Spleen (tissue), 11 donors: ENCODE data around the gene ACOD1. TPM values are rescaled to one million over a fixed set of nuclear protein-coding genes. Genes with fewer than 3 reads are reported as not detected.

ENCODE experiments used
- DNase-seq: peaks from one replicate; pipeline ENCODE4 v3.0.0-alpha.2; 2020
- H3K27ac ChIP-seq, 8 donors: fragments of 200-600 bp; sonication (generic) in 7 of 8; 1 replicate in 4 of 8; 2 replicates in 4 of 8; pipeline versions ENCODE4 v1.5.0 to v1.8.0; 2016 to 2021; ENCODE audit warnings: inconsistent platforms in 4 of 8, mild to moderate bottlenecking in 4 of 8, moderate library complexity in 1 of 8
- H3K27me3 ChIP-seq, 7 donors: fragments of 200-600 bp; sonication (generic) in 6 of 7; replicated peaks in 1 of 7; 1 replicate in 4 of 7; 2 replicates in 3 of 7; pipeline versions ENCODE4 v1.5.0 to v1.8.0; 2016 to 2021; ENCODE audit warnings: inconsistent platforms in 3 of 7, mild to moderate bottlenecking in 1 of 7
- H3K36me3 ChIP-seq, 6 donors: fragments of 200-600 bp; sonication (generic) in 5 of 6; 1 replicate in 4 of 6; 2 replicates in 2 of 6; pipeline versions ENCODE4 v1.5.0 to v1.8.0; 2016 to 2021; ENCODE audit warnings: inconsistent platforms in 2 of 6
- H3K4me1 ChIP-seq, 6 donors: fragments of 200-600 bp; sonication (generic) in 5 of 6; 1 replicate in 3 of 6; 2 replicates in 3 of 6; pipeline versions ENCODE4 v1.5.0 to v1.8.0; 2016 to 2021; ENCODE audit warnings: inconsistent platforms in 3 of 6
- H3K4me3 ChIP-seq, 8 donors: fragments of 200-600 bp; sonication (generic) in 7 of 8; 1 replicate in 4 of 8; 2 replicates in 4 of 8; pipeline versions ENCODE4 v1.5.0 to v1.8.0; 2016 to 2021; ENCODE audit warnings: inconsistent platforms in 4 of 8, mild to moderate bottlenecking in 4 of 8, moderate library complexity in 2 of 8
- H3K9me3 ChIP-seq, 8 donors: fragments of 200-600 bp; sonication (generic) in 7 of 8; 1 replicate in 4 of 8; 2 replicates in 4 of 8; pipeline versions ENCODE4 v1.5.0 to v1.8.0; 2016 to 2021; ENCODE audit warnings: inconsistent platforms in 4 of 8
- POLR2A ChIP-seq, 3 donors: fragments of 450-650 bp; IDR thresholded peaks; one replicate each; pipeline ENCODE4 v1.5.1; 2017; ENCODE audit warnings: antibody characterized with exemption in 3 of 3, mild to moderate bottlenecking in 1 of 3
- POLR2AphosphoS5 ChIP-seq, 3 donors: sonication (generic); formaldehyde crosslinking; IDR thresholded peaks; one replicate each; pipeline ENCODE4 v1.5.1; 2017; ENCODE audit warnings: antibody characterized with exemption in 3 of 3
- WGBS, 5 donors: extraction: QIAGEN DNeasy Blood & Tissue Kit in 3 of 5; methylation state at CpG; one replicate each; pipeline versions ENCODE4 v1.1.5 to v1.1.7; 2013 to 2018; 5-methylcytosine and 5-hydroxymethylcytosine counted together
- intact Hi-C: fragments of 100-400 bp; cut with DNase I; formaldehyde crosslinking; loops from one replicate; pipeline ENCODE4 v1.15.0; 2023; ENCODE audit warnings: low total_unique reads
- polyA plus RNA-seq, 3 donors: library from polyadenylated mRNA; stranded (reverse); fragments of 200-250 nt; gene quantifications; one replicate each; pipeline ENCODE4 v1.2.1, GENCODE V29; 2013
- total RNA-seq, 7 donors: library from RNA; depleted of rRNA in 3 of 7; stranded (reverse); fragments of >200 nt in 3 of 7; fragmentation: NEBNext Ultra II Directional in 4 of 7; extraction: Animal tissue kit (Norgen Biotek cat#: 25700) in 4 of 7; gene quantifications; one replicate each; pipeline versions ENCODE4 v1.1.0 to v1.2.1, GENCODE V29; 2016 to 2021
- TF ChIP-seq, protein P1 (sequence below), 11 experiments: fragments of 200-600 bp in 7 of 11; fragments of 450-650 bp in 4 of 11; sonication (generic) in 4 of 11; IDR thresholded peaks in 8 of 11; conservative IDR thresholded peaks in 3 of 11; 1 replicate in 7 of 11; 2 replicates in 4 of 11; pipeline versions ENCODE4 v1.4.0 to v1.8.0; 2016 to 2021; ENCODE audit warnings: antibody characterized with exemption in 11 of 11, inconsistent platforms in 4 of 11, mild to moderate bottlenecking in 1 of 11
- donor health status: healthy with polysubstance abuse.
- donor health status: DM: no; HTN: no; CAD: no; lungs with moderate emphysema.
- donor health status: DM: no; HTN: no; CAD: no.
- donor health status: Bipolar disorder and iron deficiency.
- donor health status: healthy.
- donor health status: DM: no; HTN: no; CAD: no.
- donor health status: DM: yes; HTN: yes; CAD: no.

ACOD1 gene
- total and polyA plus RNA-seq, 10 donors, result 0.10 to 0.33 (median 0.15) TPM; not detected in 6

DNA sequence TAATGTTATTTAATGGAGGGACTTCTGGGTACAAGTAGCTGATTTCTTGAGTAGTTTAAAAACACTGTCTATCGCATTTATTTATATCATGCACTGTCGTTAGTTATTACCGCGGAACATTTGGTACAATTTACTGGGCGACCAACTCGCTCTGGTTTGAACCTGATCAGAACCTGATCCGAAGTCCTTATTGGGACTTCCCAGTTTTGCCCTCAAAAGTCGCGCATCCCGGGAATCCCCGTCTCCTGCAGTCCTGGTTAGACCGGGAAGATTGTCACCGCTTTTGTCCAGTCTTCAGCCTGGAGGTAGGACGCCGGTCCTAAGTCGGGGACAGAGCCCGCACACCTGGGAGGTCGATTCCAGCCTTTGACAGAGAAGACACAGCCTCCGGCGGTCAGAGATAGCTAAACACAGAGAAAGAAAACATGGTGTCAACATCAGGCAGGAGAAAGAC is 44.3 kb downstream of the ACOD1 start:
- peaks cover 0 to 18% (median 0%) of the 10 kb centered on the region in 7 donors for H3K27me3 ChIP-seq
- H3K36me3 ChIP-seq, result peaks cover 0 to 25% (median 6%) of the 10 kb centered on the region in 6 donors
- peak overlapping the region; percentile 54 to 88 (median 64) for H3K4me3 ChIP-seq
- no peak for TF ChIP-seq POLR2AphosphoS5 (IDR thresholded peaks at IDR 0.05)
- no peak for TF ChIP-seq POLR2A (IDR thresholded peaks at IDR 0.05)
- TF ChIP-seq, protein P1, sequence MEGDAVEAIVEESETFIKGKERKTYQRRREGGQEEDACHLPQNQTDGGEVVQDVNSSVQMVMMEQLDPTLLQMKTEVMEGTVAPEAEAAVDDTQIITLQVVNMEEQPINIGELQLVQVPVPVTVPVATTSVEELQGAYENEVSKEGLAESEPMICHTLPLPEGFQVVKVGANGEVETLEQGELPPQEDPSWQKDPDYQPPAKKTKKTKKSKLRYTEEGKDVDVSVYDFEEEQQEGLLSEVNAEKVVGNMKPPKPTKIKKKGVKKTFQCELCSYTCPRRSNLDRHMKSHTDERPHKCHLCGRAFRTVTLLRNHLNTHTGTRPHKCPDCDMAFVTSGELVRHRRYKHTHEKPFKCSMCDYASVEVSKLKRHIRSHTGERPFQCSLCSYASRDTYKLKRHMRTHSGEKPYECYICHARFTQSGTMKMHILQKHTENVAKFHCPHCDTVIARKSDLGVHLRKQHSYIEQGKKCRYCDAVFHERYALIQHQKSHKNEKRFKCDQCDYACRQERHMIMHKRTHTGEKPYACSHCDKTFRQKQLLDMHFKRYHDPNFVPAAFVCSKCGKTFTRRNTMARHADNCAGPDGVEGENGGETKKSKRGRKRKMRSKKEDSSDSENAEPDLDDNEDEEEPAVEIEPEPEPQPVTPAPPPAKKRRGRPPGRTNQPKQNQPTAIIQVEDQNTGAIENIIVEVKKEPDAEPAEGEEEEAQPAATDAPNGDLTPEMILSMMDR (IDR thresholded peaks at IDR 0.05 in 8 of 11, conservative IDR thresholded peaks at IDR 0.05 in 3 of 11), result no peak
- WGBS, 5 donors, result 0 to 4% (median 2%) methylated on average over 20 of the region's 20 CpGs
- H3K9me3 ChIP-seq, result no peaks in the 10 kb centered on the region
- intact Hi-C loops, result no loop called here
- H3K27ac ChIP-seq, result peak overlapping the region; percentile 90 to 95 (median 94)
- no peak for DNase-seq
- peaks cover 14 to 37% (median 23%) of the 10 kb centered on the region in 6 donors for H3K4me1 ChIP-seq

DNA sequence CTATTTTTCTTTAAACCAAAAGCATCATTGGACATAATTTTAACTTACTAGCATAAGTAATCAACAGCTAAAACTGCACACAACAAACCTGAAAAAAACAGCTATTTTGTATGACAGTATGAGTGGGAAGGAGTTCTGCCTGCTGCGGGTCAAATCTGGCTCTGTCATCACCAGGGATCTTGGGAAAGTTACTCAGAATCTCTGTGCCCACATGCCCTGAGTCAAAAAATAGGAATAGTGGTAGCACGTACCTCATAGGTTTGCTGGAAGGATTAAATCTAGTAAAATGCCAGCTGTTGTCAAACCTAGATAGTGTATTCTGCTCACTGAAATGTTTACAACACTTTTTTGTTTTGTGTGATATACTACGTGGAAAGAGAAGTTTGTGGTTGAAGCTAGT is 44.7 kb downstream of the ACOD1 start:
- no peaks in the 10 kb centered on the region for H3K9me3 ChIP-seq
- no peak for DNase-seq
- H3K27me3 ChIP-seq, result peaks cover 0 to 18% (median 0%) of the 10 kb centered on the region in 7 donors
- peaks cover 14 to 37% (median 23%) of the 10 kb centered on the region in 6 donors for H3K4me1 ChIP-seq
- peaks cover 0 to 30% (median 6%) of the 10 kb centered on the region in 6 donors for H3K36me3 ChIP-seq
- TF ChIP-seq, protein P1 (IDR thresholded peaks at IDR 0.05 in 8 of 11, conservative IDR thresholded peaks at IDR 0.05 in 3 of 11), result no peak
- TF ChIP-seq POLR2A (IDR thresholded peaks at IDR 0.05) (no peak), POLR2AphosphoS5 (IDR thresholded peaks at IDR 0.05) (no peak)
- peak overlapping the region in 6 of 8 donors; percentile 90 to 95 (median 94) for H3K27ac ChIP-seq
- intact Hi-C loops, result no loop called here
- WGBS, 5 donors, result 36 to 64% (median 41%) methylated on average over 3 of the region's 3 CpGs
- peak overlapping the region; percentile 54 to 88 (median 64) for H3K4me3 ChIP-seq

DNA sequence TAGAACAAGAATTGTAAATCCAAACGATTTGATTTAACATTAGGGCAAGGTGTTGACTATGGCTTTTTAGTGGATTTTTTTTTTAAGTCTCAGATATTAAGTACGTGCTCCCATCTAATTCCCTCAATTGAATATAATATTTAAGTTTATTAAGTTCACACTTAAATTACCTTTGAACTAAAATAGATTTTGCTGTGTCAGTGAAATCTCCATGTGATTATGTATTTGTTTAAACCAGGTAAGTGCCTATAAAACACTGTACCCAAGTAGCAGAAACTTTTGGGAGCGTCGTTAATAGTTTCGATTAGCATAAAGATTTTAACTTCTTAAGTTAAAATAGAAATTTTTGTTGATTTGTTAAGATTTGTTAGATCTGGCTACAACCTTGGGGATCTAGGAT is 45.2 kb downstream of the ACOD1 start:
- TF ChIP-seq POLR2AphosphoS5 (IDR thresholded peaks at IDR 0.05) (no peak), POLR2A (IDR thresholded peaks at IDR 0.05) (no peak)
- TF ChIP-seq, protein P1 (IDR thresholded peaks at IDR 0.05 in 8 of 11, conservative IDR thresholded peaks at IDR 0.05 in 3 of 11), result no peak
- Histone ChIP-seq H3K4me3 (no peak overlapping the region), H3K36me3 (peaks cover 0 to 34% (median 6%) of the 10 kb centered on the region in 6 donors), H3K4me1 (peaks cover 14 to 37% (median 23%) of the 10 kb centered on the region in 6 donors), H3K27me3 (peaks cover 0 to 13% (median 0%) of the 10 kb centered on the region in 7 donors), H3K9me3 (no peaks in the 10 kb centered on the region), H3K27ac (peak overlapping the region in 1 of 8 donors; percentile 94)
- intact Hi-C loops, result no loop called here
- WGBS, 5 donors, result 87 to 90% (median 89%) methylated on average over 5 of the region's 5 CpGs
- DNase-seq, result no peak

DNA sequence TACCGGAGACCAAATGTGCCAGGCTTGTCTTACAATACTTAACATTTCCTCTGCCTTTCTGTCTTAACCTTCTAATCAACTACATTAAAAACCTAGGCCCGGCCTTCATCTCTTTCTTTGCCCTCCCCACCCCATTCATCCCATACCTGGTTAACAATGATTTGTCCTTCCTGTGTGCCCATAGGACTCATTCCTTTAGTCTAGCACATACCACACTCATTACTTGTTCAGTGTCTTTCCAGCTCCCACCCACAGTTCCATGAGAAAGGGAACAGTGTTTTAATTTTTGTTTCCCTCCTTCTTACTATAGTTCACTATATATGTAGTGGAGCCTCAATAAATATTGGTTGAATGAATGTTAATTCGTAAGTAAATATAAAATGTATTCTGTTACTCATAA is 46.0 kb downstream of the ACOD1 start:
- no peaks in the 10 kb centered on the region for H3K9me3 ChIP-seq
- intact Hi-C loops, result no loop called here
- H3K27me3 ChIP-seq, result peaks cover 0 to 5% (median 0%) of the 10 kb centered on the region in 7 donors
- peaks cover 14 to 38% (median 23%) of the 10 kb centered on the region in 6 donors for H3K4me1 ChIP-seq
- H3K4me3 ChIP-seq, result no peak overlapping the region
- DNase-seq, result no peak
- WGBS, 5 donors, result 96 to 99% (median 97%) methylated on average over 3 of the region's 3 CpGs
- no peak for TF ChIP-seq POLR2AphosphoS5 (IDR thresholded peaks at IDR 0.05)
- TF ChIP-seq, protein P1 (IDR thresholded peaks at IDR 0.05 in 8 of 11, conservative IDR thresholded peaks at IDR 0.05 in 3 of 11), result no peak
- no peak for TF ChIP-seq POLR2A (IDR thresholded peaks at IDR 0.05)
- peaks cover 0 to 42% (median 8%) of the 10 kb centered on the region in 6 donors for H3K36me3 ChIP-seq
- H3K27ac ChIP-seq, result no peak overlapping the region
